ENCODE data around the gene EMC9. TPM values are rescaled to one million over a fixed set of nuclear protein-coding genes. Genes with fewer than 3 reads are reported as not detected.
A peak's percentile ranks its signal among the peaks of the same experiment; 100 is the strongest.

EMC9 gene
- polyA plus RNA-seq, 3 donors: 6.4 to 9.4 (median 8.5) TPM

- H3K9ac ChIP-seq (ENCODE audit: insufficient read depth, low read length, poor library complexity, severe bottlenecking): peak overlapping the region; percentile 6
- H2AFZ ChIP-seq (ENCODE audit: insufficient read depth, low read depth, low read length, poor library complexity, severe bottlenecking): no peak overlapping the region
- peaks cover 36 to 45% of the 10 kb centered on the region in 2 donors for H3K4me1 ChIP-seq (ENCODE audit: control insufficient read depth in 1 of 2, insufficient read depth in 2 of 2, low read length in 2 of 2)
- Mint-ChIP-seq H3K27ac (peak overlapping the region in 6 of 7 donors; percentile 50 to 88 (median 78)), H3K4me3 (no peak overlapping the region), H3K9me3 (peaks cover 0 to 6% (median 1%) of the 10 kb centered on the region in 7 donors), H3K4me1 (peaks cover 38% of the 10 kb centered on the region), H3K36me3 (peaks cover 50 to 65% of the 10 kb centered on the region in 2 donors), H3K27me3 (ENCODE audit: low read depth in 3 of 3) (peaks cover 0 to 3% (median 2%) of the 10 kb centered on the region in 3 donors)
- no peak for TF ChIP-seq CTCF (IDR thresholded peaks at IDR 0.05)
- H4K20me1 ChIP-seq (ENCODE audit: insufficient read depth, low read length): peaks cover 20% of the 10 kb centered on the region
- 96% methylated on average over 15 of the region's 17 CpGs for WGBS (ENCODE audit: insufficient coverage)
- intact Hi-C loops (cut with micrococcal nuclease): no loop called here
- no peaks in the 10 kb centered on the region for H3K9me3 ChIP-seq (replicated peaks in 1 of 2; ENCODE audit: control insufficient read depth in 1 of 2, insufficient read depth in 1 of 2, low read length in 2 of 2)
- H3K4me2 ChIP-seq (replicated peaks; ENCODE audit: extremely low read depth, low read length, poor library complexity, severe bottlenecking): no peak overlapping the region
- H3K36me3 ChIP-seq (replicated peaks in 1 of 2; ENCODE audit: control insufficient read depth in 1 of 2, insufficient read depth in 2 of 2, low read length in 2 of 2): peaks cover 40 to 65% of the 10 kb centered on the region in 2 donors
- peak overlapping the region in 1 of 3 experiments; percentile 9 for H3K4me3 ChIP-seq (replicated peaks in 1 of 3; ENCODE audit: low read depth in 2 of 3, low read length in 3 of 3)
- H3K27ac ChIP-seq (ENCODE audit: low read depth in 1 of 2, low read length in 2 of 2): peak overlapping the region; percentile 61 to 76
- peaks cover 34% of the 10 kb centered on the region for H3K79me2 ChIP-seq (ENCODE audit: insufficient read depth, low read length)
- H3K27me3 ChIP-seq (ENCODE audit: control insufficient read depth in 2 of 2, insufficient read depth in 2 of 2, low read length in 2 of 2): no peaks in the 10 kb centered on the region
- no peak for DNase-seq
These were observed 42.2 kb downstream of the EMC9 start for GRCh38 chr14:24098927-24099813.

- Mint-ChIP-seq H3K27me3 (ENCODE audit: low read depth in 3 of 3) (peaks cover 0 to 2% (median 1%) of the 10 kb centered on the region in 3 donors), H3K36me3 (peaks cover 42 to 57% of the 10 kb centered on the region in 2 donors), H3K9me3 (peaks cover 0 to 3% (median 0%) of the 10 kb centered on the region in 7 donors), H3K4me3 (no peak overlapping the region), H3K4me1 (peaks cover 43% of the 10 kb centered on the region), H3K27ac (peak overlapping the region in 2 of 7 donors; percentile 1 to 29)
- H3K4me2 ChIP-seq (replicated peaks; ENCODE audit: extremely low read depth, low read length, poor library complexity, severe bottlenecking): no peak overlapping the region
- H3K9ac ChIP-seq (ENCODE audit: insufficient read depth, low read length, poor library complexity, severe bottlenecking): no peak overlapping the region
- DNase-seq: no peak
- no peak for TF ChIP-seq CTCF (IDR thresholded peaks at IDR 0.05)
- H3K27me3 ChIP-seq (ENCODE audit: control insufficient read depth in 2 of 2, insufficient read depth in 2 of 2, low read length in 2 of 2): no peaks in the 10 kb centered on the region
- intact Hi-C loops (cut with micrococcal nuclease): no loop called here
- peaks cover 42 to 53% of the 10 kb centered on the region in 2 donors for H3K4me1 ChIP-seq (ENCODE audit: control insufficient read depth in 1 of 2, insufficient read depth in 2 of 2, low read length in 2 of 2)
- peaks cover 34% of the 10 kb centered on the region for H3K79me2 ChIP-seq (ENCODE audit: insufficient read depth, low read length)
- peaks cover 32 to 58% of the 10 kb centered on the region in 2 donors for H3K36me3 ChIP-seq (replicated peaks in 1 of 2; ENCODE audit: control insufficient read depth in 1 of 2, insufficient read depth in 2 of 2, low read length in 2 of 2)
- peaks cover 20% of the 10 kb centered on the region for H4K20me1 ChIP-seq (ENCODE audit: insufficient read depth, low read length)
- H2AFZ ChIP-seq (ENCODE audit: insufficient read depth, low read depth, low read length, poor library complexity, severe bottlenecking): no peak overlapping the region
- WGBS (ENCODE audit: insufficient coverage): 96% methylated on average over 14 of the region's 16 CpGs
- no peak overlapping the region for H3K4me3 ChIP-seq (replicated peaks in 1 of 3; ENCODE audit: low read depth in 2 of 3, low read length in 3 of 3)
- H3K9me3 ChIP-seq (replicated peaks in 1 of 2; ENCODE audit: control insufficient read depth in 1 of 2, insufficient read depth in 1 of 2, low read length in 2 of 2): no peaks in the 10 kb centered on the region
- peak overlapping the region in 1 of 2 donors; percentile 40 for H3K27ac ChIP-seq (ENCODE audit: low read depth in 1 of 2, low read length in 2 of 2)
These were observed 43.0 kb downstream of the EMC9 start for GRCh38 chr14:24098229-24098926.

Data from CD14-positive monocyte (primary cell).